Mucosa of descending colon (tissue), 3 donors: ENCODE results near the gene KLF13. TPM values are rescaled to one million over a fixed set of nuclear protein-coding genes. Genes with fewer than 3 reads are reported as not detected.

Experiments
- ATAC-seq: fragments of 200-7000 bp; cut with Tn5 transposase; one replicate; pipeline ENCODE4 v1.9.1; 2020; ENCODE audit warnings: mild to moderate bottlenecking, moderate library complexity
- DNase-seq, 3 donors: peaks; one replicate each; pipeline ENCODE4 v3.0.0-alpha.2; 2020
- H3K36me3 ChIP-seq: fragments of 200-600 bp; one replicate; pipeline ENCODE4 v1.8.0; 2021; ENCODE audit warnings: low read depth, mild to moderate bottlenecking
- H3K4me1 ChIP-seq: fragments of 200-600 bp; one replicate; pipeline ENCODE4 v1.8.0; 2021; ENCODE audit warnings: low read depth, mild to moderate bottlenecking
- H3K4me3 ChIP-seq: fragments of 200-600 bp; one replicate; pipeline ENCODE4 v1.8.0; 2021; ENCODE audit warnings: mild to moderate bottlenecking
- H3K9me3 ChIP-seq: fragments of 200-600 bp; one replicate; pipeline ENCODE4 v1.8.0; 2021; ENCODE audit warnings: mild to moderate bottlenecking
- intact Hi-C, 2 donors: fragments of 100-400 bp; cut with DNase I in 1 of 2; cut with micrococcal nuclease in 1 of 2; formaldehyde crosslinking; loops; one replicate each; pipeline versions ENCODE4 v1.11.0 to v1.11.1; 2022; cut with DNase I, micrococcal nuclease
- total RNA-seq, 3 donors: library from RNA; stranded (reverse); fragmentation: NEBNext Ultra II Directional in 2 of 3; extraction: Animal tissue kit (Norgen Biotek cat#: 25700) in 2 of 3; gene quantifications; one replicate each; pipeline versions ENCODE4 v1.2.1 to v1.2.4, GENCODE V29; 2021 to 2023
- TF ChIP-seq, protein P1 (sequence below): fragments of 200-600 bp; IDR thresholded peaks from one replicate; pipeline ENCODE4 v1.8.0; 2022; ENCODE audit warnings: antibody characterized with exemption, mild to moderate bottlenecking
- donor health status: DM: no; HTN: no; CAD: no; lungs with moderate emphysema.
- donor health status: DM: no; HTN: no; CAD: no.
- donor health status: DM: no; HTN: yes; CAD: no.

Gene KLF13
- total RNA-seq, 3 donors from 2014 or later: 72.4 to 107 (median 91.2) TPM

DNA sequence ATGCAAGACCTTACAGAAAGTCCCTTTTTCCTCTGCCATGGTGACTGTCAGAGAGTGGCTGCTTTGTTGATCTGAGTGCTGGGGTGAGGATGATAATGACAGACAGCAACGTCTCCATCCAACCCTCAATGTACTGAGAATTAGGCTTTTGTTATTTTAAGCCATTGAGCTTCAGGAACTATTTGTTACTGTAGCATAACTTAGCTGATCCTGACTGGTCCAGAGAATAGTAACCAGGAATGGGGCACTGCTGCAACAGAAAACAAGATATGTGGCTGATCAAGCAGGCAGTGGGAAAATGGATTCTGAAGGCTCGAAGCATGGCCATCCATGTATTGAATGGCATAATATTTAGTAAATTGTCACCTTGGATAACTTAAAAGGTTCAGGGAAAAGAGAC lies 5.2 kb upstream of the KLF13 start:
- DNase-seq (no peak), ATAC-seq (no peak)
- H3K4me3 ChIP-seq: no peak overlapping the region
- no peaks in the 10 kb centered on the region for H3K4me1 ChIP-seq
- intact Hi-C loops: no loop called here
- H3K9me3 ChIP-seq: no peaks in the 10 kb centered on the region
- peaks cover 4% of the 10 kb centered on the region for H3K36me3 ChIP-seq
- TF ChIP-seq, protein P1, sequence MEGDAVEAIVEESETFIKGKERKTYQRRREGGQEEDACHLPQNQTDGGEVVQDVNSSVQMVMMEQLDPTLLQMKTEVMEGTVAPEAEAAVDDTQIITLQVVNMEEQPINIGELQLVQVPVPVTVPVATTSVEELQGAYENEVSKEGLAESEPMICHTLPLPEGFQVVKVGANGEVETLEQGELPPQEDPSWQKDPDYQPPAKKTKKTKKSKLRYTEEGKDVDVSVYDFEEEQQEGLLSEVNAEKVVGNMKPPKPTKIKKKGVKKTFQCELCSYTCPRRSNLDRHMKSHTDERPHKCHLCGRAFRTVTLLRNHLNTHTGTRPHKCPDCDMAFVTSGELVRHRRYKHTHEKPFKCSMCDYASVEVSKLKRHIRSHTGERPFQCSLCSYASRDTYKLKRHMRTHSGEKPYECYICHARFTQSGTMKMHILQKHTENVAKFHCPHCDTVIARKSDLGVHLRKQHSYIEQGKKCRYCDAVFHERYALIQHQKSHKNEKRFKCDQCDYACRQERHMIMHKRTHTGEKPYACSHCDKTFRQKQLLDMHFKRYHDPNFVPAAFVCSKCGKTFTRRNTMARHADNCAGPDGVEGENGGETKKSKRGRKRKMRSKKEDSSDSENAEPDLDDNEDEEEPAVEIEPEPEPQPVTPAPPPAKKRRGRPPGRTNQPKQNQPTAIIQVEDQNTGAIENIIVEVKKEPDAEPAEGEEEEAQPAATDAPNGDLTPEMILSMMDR: no peak

DNA sequence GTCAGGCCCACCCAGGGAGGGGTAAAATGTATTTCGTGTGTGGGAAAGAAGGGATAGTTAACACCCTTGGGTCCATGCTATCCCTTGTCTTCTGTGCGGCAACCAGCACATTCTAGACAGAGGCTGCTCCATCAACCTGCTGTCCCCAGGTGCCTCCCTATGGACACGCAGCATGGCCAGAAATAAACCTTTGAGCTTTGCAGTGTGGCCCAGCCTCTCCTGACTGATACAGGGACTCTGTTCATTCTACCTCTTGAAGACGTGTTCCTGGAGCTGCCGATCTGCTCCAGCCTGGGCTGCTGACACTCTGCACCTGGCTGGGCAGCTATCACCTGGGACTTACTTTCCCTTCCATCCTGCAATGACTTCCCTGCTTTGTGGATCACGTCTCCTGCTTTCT lies 4.1 kb upstream of the KLF13 start:
- peaks cover 6% of the 10 kb centered on the region for H3K36me3 ChIP-seq
- no peaks in the 10 kb centered on the region for H3K9me3 ChIP-seq
- TF ChIP-seq, protein P1: no peak
- DNase-seq: no peak
- H3K4me3 ChIP-seq: no peak overlapping the region
- intact Hi-C loops: no loop called here
- H3K4me1 ChIP-seq: no peaks in the 10 kb centered on the region
- no peak for ATAC-seq

DNA sequence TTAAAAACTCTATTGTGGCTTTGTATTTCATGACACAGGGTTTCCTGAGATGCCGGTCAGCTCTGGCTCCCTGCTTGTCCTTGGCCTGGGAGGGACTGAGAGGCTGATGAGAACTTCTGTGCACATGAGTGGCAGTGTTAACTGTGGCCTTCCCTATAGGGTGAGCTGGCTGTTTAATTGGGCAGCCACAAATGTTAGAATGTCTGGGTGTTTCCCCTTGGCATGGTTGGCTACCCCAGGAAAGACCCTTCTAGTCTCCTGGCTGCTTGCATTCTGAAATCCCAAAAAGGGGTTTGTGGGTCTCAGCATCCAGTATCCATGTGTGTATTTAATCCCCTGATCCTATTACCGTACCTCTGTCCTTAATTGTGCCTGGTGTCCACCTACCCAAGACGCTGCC lies 3.0 kb upstream of the KLF13 start:
- peaks cover 6% of the 10 kb centered on the region for H3K36me3 ChIP-seq
- H3K4me3 ChIP-seq: no peak overlapping the region
- intact Hi-C loops: no loop called here
- DNase-seq (no peak), ATAC-seq (no peak)
- no peaks in the 10 kb centered on the region for H3K9me3 ChIP-seq
- TF ChIP-seq, protein P1: no peak
- H3K4me1 ChIP-seq: no peaks in the 10 kb centered on the region

DNA sequence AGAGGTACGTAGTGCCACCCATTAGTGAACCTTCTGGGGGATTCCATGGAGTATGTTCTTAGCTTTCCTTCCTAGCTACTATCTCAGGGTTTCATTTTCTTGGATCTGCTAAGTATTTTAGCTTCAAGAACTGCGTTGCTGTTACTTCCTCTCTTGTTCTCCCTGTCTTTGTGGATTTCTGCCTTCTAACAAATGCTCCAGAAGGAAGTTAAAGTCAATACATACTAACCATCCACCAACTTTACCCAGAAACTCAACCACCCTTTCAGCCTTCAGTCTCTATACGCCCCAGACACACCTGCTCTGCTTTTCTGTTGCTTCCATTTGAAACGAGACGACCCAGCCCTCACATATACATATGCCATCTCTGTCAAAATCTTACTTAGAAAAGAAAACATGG lies 2.4 kb upstream of the KLF13 start:
- ATAC-seq (no peak), DNase-seq (no peak)
- intact Hi-C loops: no loop called here
- H3K4me1 ChIP-seq: no peaks in the 10 kb centered on the region
- peaks cover 6% of the 10 kb centered on the region for H3K36me3 ChIP-seq
- TF ChIP-seq, protein P1: no peak
- no peaks in the 10 kb centered on the region for H3K9me3 ChIP-seq
- no peak overlapping the region for H3K4me3 ChIP-seq

DNA sequence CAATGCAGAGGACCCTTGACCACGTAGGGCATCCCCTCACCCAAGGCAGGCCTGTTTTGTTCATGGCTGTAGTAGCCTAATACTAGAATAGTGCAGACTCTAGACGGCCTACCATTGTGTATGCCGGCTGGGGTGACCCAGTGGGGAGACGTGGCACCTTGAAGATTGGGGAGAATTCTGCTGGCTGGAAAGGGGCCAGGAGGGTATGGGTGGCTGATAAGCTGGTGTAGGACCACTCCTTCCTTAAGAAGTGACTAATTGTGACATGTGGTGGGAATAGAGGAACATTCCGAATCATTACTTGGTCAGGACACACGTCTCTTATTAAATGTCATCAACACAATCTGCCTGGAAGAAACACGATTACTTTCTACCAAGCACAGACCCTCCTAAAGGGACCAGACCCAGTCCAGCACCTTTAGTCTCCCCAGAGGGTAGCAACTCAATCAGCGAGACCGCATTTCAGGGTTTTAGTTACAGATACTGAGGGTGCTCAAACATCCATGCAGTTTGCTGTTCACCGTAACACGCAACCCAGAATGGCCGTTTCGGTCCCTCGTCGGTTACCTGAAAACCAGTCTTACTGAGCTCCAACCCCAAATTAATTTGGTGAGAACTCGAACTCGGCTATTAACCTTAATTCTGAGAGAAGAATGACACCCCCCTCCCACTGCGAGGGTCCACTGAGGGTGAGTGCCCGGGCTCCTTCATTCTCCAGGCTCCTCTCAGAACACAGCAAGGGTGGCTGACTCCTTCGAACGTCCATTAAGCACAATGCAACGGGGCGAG lies 1.6 kb upstream of the KLF13 start:
- H3K36me3 ChIP-seq: peaks cover 6% of the 10 kb centered on the region
- intact Hi-C loops: loop anchor here in 1 of 2 donors (5.0 kb wide), 1 partner anchor 108 kb away; no protein-coding TSS in a partner anchor
- no peaks in the 10 kb centered on the region for H3K9me3 ChIP-seq
- DNase-seq: no peak
- H3K4me3 ChIP-seq: peak overlapping the region; percentile 74
- TF ChIP-seq, protein P1: no peak
- peaks cover 8% of the 10 kb centered on the region for H3K4me1 ChIP-seq
- no peak for ATAC-seq
